Activated naive CD8-positive, alpha-beta T cell treated with anti-CD3 and anti-CD28 coated beads, Interleukin-2, amount 50 U/mL, for 16 hours (primary cell): ENCODE results near the gene CDK6.

ENCODE experiments used
- DNase-seq: peaks from one replicate; pipeline ENCODE4 v3.0.0-alpha.2; 2020; ENCODE audit warnings: low read depth, low spot score

The CDK6 gene

DNA sequence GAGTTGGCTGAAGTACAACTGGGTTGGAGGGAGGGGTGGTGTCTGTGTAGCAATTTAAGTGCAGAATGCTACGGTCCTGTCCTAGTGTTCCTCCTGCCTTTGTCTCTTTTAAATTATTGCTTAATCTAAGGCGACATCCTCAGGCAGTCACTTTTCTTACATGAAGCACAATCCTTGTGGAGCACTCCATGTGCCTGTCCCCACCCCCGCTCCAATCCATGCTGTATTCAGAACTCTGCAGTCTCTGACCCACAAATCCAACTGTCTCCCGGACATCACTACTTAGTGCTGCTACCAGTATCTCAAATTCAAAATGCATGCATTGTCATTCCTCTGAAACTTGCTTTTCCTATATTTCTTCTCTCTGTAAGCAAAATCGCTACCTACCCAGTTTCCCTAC is 154.7 kb downstream of the CDK6 start:
- DNase-seq: no peak

DNA sequence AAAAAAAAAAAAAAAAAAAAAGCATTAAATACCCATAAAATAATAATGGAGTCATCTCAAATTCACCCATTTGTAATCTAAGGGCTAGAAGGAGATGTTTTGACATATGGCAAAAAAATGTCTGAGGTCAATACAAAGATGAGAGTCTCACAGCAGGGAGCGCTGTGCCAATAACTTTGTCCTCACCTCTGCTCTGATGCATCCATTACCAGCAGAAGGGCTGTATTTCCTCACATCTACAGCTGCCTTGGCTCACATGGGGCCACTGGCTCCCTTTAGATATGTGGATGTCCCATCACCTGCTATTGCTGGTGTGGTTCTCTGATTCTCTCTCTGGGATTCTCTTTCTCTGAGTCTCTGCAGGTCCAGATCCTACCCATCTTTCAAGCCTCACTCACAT is 155.9 kb downstream of the CDK6 start:
- DNase-seq: no peak

DNA sequence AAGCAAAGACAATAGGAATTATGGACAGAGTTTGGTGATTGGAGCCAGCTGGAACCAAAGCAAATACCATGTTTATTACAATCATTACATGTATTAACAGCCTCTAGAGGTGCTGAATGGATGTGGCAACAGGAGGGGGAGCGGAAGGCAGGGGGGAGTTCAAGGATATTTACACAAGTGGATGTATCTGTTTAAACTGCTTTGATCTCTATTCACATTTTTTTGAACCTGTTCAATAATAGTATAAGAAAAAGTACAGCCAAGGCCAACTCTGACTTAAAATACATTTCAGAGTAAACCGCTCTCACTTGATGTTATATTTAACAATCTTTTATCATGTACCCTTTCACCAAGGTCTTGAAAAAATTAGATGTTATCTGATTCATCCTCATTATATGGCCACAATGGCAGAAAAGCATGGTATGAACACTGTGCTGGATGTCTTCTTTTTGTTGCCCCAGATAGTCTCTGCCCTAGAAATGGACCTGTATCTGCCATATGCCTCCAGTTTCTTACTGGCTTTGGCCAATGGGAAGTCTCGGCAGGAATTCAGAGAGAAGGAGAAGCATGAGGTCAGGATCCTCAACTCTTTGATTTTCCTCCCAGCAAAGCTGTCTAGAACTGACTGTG is 158.0 kb downstream of the CDK6 start:
- DNase-seq: no peak

DNA sequence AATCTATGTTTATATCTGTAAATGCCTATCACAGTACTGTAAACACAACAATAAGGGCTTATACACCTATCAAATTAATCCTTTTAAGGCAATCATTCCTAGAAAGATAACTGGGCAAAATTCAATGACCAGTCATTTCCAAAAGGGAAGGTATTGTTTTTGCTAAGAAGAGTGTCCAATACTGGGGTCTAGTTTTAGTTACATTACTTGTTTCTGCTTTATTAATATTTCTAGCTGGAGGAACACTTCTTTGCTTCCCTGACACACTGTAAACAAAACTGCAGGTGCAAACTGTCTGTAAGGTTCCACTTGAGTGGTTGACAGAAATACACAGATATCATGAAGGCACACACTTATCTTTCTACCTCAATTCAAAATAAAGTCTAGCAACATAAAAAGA is 162.0 kb downstream of the CDK6 start:
- no peak for DNase-seq

DNA sequence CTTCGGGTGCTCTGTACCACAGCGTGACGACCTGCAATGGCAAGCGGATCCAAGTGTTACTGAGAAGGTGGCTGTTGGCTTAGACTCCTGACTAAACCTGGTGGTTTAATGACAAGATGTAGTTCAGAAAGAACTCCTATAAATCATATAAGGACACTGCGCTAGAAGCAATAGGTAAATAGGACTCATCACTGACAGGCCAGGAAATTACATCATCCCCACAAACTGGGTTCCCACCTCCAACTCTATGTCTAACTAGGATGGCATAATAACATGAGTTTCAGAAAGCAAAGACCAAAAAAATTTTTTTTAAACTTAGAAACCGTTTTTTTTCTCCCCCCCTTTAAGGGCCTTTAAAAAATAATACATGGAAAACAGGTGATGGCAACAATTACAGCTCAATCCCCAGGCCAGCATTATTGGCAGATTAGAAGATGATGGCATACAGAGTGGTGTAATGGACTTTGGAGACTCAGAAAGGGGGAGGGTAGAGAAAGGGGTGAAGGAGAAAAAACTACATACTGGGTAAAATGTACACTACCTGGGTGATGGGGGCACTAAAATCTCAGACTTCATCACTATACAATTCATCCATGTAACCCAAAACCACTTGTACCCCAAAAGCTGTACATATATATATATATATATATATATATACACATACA is 164.7 kb downstream of the CDK6 start:
- DNase-seq: no peak

DNA sequence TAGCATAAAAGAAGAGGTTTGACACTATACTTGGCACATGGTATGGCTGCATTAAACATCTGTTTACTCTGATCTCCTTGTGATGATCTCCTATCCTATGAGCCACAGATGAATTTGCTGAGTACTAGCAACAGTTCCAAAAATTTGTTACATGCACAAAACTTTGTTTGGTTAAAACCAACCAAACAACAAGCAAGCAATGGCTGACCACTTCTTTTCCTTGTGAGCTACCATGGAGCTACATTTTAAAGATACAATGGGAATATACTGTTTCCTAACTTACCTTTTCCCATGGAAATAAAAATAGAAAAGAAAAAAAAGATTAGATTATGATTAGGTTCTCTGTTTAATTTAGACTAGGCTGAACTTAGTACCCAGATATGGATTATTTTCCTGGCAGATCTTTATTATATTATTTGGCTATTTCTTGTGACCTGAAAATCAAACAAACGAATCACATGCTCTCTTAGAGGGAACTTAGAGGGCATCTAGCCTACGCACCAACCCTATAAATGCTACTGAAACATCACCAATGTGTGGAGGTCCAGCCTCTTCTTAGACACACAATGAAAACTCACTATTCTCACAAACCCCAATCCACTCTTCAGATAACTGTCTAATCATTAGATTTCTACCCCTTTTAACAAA is 166.0 kb downstream of the CDK6 start:
- DNase-seq: no peak

DNA sequence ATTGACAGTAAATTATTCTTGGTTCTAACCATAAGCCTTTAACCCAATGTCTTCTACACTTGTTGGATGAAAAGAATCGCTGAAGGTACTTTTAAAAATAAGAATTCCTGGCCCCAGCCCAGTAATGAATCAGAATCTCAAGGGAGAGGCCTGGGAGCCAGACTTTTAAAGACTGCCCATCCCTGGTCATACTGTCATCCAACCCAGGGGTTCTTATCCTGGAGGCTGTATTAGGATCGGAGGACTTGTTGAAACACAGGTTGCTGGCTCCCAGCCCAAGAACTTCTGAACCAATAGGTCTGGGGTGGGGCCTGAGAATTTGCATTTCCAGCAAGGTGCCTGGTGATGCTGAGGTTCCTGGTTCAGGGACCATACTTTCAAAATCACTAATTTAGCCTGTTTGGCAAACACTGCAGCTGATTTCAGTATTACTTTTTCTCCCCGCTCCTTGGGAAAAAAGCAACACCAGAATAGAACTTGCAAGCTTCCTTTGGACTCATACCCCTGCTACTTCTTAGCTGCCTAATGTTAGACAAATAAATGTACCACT is 166.7 kb downstream of the CDK6 start:
- no peak for DNase-seq

DNA sequence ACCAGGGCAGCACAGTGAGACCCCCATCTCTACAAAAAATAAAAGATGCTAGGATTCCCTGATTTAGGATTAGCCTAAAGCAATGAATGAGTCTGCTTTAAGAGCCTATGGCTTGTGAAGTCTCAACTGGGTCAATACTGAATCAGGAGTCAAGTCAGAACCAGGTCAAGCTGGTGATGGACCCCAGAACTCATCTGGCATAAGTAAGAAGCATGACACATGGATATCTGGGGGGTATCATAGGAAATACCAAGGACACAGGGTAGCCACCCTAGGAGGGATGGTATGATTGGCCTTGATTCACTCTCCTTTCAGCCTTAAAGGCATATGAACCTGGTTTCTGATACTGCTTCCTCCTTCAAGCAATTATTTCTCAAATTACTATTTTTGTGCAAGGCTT is 167.8 kb downstream of the CDK6 start:
- no peak for DNase-seq

GRCh38 chr7:92667816-92668535 is 168.4 kb downstream of the CDK6 start:
- no peak for DNase-seq

DNA sequence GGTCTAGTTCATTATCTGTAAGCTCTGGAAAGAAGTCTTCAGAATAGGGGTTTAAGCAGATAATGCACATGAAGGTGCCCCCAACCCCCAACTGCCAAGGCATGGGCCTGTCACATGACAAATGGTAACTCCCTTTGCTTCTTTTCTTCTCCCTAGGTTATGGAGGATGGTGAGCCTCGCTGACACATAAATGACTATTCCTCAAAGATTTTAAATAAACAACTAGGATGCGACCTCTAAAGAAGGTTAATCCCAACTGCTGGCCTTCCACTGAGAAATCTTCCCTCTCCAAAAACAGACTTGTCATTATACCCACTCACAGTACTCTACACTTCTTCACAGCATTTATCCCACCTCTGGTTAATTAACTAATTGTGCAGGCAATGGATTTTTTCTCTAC is 170.4 kb downstream of the CDK6 start:
- no peak for DNase-seq

DNA sequence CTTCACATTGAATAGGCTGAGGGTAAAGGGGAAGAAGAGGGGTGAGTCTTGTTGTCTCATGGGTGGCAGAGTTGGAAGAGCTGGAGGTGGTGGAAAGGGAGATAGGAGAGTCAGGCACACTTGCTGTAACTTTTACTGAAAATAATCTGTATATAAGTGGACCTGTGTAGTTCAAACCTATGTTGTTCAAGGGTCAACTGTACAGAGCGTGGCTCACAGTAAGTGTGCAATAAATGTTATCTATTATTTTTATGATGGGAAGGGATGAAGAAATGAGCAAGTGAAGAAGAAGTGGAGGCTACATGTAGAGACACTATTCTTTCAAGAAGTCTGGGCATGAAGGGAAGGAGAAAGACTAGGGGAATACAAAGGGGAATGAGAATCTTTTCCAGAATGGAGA is 174.7 kb downstream of the CDK6 start:
- no peak for DNase-seq

- DNase-seq: no peak
Measured at GRCh38 chr7:92658671-92659070, 177.7 kb downstream of the CDK6 start.

GRCh38 chr7:92657391-92657790 is 179.0 kb downstream of the CDK6 start:
- DNase-seq: no peak

DNA sequence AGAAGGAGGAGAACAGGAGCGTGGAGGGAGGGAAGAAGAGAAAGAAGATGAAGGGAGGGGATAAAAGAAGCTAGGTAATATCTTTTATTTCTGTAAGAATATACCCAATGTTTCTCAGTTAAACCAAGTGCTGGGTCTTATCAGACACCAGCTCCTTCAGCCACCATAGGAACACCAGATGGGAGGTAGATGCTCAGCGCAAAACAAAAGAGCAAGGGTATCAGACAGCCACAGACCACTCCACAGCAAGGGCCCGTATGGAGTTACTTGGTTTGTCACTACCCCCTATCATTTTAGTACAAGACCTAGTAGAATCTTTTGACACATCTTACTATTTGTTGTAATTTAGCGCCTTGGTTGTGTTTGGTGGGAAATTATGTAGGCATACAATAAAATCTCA is 180.3 kb downstream of the CDK6 start:
- no peak for DNase-seq

GRCh38 chr7:92655346-92655884 is 181.0 kb downstream of the CDK6 start:
- no peak for DNase-seq

GRCh38 chr7:92653136-92653535 is 183.2 kb downstream of the CDK6 start:
- no peak for DNase-seq

DNA sequence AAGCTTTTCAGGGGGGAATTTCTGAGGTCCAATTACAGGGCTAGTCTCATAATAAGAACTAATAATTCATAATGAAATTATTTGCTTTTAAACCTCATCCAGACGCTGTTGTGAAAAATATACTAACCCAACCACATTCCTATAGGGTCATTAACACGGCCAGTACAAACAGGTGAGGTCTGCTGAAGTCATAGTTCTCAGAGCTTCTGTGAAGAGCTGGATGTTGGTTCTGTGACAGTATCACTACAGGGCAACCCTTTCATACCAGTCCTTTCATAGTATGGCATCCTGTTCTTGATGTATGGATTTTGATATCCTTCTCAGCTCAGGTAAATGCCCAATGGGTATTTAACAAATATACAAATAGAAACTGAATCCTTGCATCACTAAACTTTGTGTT is 183.8 kb downstream of the CDK6 start:
- no peak for DNase-seq

GRCh38 chr7:92650391-92650790 is 186.0 kb downstream of the CDK6 start:
- DNase-seq: no peak

DNA sequence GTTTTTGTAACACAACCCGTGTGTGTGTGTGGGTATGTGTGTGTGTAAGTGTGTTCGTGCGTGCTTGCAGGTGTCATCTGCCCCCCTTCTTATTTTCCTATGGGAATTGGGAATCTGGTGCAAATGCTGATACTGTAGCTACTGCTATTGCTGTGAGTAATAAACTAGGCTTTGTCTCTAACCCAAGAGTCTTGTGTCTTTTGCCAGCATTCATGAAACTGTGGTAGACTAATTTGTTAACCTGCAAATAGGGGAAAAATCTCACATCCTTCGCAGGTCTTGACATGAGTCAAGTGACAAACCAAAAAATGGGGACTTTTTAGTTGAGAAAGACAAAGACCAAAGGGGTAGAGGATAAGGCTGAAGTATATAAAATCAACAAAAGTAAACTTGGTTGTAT is 188.3 kb downstream of the CDK6 start:
- no peak for DNase-seq

- no peak for DNase-seq
Measured at GRCh38 chr7:92647652-92648051, 188.7 kb downstream of the CDK6 start.

- DNase-seq: no peak
Measured at GRCh38 chr7:92647011-92647625, 189.3 kb downstream of the CDK6 start.
